Ammon's horn (tissue), 1 donor: ENCODE measurements around the gene STARD5.

Experiments
- DNase-seq: peaks from one replicate; pipeline ENCODE4 v3.0.0-alpha.2; 2016; ENCODE audit warnings: low spot score

The STARD5 gene

DNA sequence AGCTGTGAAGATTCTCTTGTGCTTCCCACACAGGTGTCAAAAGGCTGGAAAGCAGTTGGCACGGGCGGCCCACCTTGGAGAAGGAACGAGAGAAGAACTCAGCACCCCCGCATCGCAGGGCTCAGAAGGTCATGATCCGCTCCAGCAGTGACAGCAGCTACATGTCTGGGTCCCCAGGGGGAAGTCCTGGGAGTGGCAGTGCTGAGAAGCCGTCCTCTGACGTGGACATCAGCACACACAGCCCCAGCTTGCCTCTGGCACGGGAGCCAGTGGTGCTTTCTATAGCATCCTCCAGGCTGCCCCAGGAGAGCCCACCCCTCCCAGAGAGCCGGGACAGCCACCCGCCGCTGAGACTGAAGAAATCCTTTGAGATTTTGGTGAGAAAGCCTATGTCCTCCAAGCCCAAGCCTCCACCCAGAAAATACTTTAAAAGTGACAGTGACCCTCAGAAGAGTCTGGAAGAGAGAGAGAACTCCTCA, 31.4 kb downstream of the STARD5 start:
- no peak for DNase-seq

DNA sequence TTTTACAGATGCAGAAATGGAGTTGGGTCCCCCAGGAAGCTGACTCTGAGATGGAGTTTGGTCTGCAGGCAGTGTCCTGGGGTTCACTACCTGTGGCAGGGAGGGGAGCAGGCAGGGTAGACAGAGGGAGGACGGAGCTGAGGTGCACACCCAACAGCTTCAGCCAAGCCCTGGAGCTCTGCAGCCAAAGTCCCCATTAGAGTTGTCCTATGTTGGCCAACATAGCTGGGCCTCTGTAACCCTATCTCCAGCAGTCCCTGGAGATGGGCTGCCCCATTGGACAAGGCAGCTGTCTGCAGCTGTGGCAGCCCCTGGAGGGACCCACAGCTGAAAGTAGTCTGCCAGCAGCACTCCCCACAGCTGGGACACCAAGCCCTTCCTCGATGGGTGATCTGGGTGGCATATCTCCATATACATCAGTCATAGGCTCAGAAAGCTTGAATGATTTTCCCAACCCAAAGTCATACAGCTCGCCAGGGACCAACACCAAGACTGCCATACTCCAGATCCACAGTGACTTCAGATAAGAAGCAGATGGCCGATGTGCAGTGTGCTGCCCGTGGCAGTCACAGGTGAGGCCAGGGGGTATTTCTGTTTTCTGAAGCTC, 31.9 kb downstream of the STARD5 start:
- DNase-seq = no peak

DNA sequence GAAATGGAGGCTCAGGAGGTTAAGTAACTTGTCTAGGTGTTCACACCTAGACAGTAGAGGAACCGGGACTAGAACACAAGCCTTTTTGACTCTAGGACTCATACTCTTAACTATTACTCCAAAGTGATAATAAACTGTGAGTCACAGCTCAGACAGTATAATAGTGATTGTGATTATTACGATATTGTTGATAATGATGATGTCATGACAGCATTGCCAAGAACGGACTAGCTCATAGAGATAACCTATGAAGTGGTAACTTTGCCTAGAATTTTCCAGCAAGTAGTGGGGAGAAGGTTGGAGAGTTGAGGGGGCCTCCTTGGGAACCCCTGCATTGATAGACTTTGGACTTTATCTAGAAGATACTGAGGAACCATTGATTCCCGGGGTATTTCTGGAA, 34.0 kb downstream of the STARD5 start:
- DNase-seq = no peak

DNA sequence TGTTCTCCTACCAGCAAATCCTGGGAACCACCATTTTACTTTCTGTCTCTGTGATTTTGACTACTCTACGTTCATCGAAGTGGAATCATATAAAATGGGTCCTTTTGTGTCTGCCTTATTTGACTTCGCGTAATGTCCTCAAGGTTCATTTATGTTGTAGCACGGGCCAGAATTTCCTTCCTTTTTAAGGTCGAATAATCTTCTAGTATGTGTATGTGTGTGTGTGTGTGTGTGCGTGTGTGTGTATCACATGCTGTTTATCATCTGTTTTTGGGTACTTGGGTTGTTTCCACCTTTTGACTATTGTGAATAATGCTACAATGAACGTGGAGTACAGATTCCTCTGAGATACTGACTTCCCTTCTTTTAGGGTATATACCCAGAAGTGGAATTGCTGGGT, 35.3 kb downstream of the STARD5 start:
- DNase-seq = no peak

DNA sequence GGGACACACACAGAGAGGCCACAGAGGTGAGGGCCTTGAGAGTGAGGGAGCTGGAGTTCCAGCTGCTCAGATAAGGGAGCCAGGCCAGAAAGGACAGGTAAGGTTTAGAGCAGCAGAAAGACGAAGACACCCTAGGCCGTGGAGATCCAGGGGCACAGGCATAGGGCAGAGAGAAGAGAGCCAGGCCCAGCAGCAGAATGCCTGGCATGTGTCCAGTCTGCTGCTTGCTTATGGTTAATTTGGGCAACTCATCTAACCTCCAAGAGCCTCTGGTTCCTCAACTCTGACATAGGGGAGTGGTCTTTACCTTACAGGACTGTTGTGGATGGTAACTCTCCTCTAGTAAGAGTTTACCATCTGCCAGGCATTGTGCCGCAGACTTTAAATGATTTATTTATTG, 35.9 kb downstream of the STARD5 start:
- no peak for DNase-seq

DNA sequence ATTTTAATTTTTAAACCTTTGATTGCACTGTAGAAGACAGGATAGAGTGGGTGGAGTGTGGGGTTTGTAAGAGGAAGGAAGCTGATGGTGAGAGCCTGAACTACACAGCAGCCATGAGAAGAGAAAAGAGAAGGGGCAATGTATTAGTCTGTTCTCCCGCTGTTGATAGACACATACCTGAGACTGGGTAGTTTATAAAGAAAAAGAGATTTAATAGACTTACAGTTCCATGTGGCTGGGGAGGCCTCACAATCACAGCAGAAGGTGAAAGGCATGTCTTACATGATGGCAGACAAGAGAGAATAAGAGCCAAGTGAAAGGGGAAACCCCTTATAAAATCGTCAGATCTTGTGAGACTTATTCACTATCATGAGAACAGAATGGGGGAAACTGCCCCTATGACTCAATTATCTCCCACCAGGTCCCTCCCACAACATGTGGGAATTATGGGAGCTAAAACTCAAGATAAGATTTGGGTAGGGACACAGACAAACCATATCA, 37.3 kb downstream of the STARD5 start:
- no peak for DNase-seq

DNA sequence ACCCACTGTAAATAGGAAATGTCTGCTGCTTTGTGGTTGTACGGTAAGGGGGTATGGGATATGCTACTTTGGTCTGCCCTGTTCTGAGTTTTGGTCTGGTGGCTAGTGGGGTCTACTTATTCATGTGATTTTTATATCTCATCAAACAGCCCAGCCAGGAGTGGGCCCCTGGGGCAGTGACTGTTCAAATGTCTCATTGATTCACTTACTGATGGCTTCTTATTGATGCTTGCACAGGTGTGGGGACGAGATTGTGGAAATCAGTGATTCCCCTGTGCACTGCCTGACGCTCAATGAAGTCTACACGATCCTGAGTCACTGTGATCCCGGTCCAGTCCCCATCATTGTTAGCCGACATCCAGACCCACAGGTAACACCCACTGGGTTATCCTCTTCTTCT, 38.5 kb downstream of the STARD5 start:
- DNase-seq = no peak

DNA sequence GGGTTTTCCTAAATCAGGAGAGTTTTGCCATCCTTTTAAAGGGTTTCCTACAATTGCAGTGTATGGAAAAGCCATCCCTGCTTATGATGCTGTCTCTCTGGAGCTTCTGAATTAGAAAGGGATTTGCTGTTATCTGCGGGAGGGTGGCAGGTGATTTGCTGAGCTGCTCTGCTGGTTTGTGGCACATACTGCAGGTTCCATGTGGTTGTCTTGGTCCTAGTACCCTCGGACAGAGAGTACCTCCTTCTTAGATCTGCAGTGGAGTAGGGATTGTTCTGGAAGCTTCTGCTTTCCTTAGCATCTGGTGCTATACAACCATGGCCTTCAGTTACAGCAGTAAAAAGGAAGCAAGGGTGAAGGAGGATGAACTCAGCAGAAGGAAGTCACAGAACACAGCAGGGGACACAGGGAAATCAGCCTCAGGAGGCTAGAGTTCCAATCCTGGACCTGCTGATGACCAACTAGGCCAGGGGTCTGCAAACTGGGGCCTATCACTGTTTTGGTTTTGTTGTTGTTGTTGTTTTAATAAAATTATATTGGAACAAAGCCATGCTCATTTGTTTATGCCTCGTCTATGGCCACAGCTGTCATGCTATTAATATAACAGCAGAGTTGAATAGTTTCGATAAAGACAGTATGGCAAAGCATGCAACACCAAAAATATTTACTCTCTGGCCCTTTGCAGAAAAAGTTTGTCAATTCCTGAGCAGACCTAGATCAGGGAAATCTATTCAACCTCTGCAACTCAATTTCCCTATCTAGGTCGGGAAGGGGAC, 39.5 kb downstream of the STARD5 start:
- DNase-seq = peak; percentile 54

DNA sequence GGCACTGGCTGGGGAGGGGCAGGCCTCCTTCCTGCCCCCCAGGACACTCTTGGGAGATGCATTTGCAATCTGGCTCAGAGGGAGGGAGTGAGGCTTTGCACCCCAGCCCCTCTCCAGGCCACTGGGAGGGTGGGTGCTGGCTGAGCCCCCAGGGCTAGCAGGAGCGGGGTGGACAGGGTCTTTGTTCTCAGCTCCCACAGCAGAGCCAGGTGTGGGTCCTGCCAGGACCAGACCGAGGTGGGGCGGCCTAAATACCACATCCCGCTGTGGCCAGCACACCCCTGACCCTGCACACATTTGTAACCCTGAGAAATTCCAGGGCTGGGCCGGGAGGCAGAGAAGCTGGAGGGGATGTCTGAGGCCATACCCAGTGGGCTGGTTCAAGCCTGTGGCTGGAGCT, 41.0 kb downstream of the STARD5 start:
- DNase-seq = no peak

DNA sequence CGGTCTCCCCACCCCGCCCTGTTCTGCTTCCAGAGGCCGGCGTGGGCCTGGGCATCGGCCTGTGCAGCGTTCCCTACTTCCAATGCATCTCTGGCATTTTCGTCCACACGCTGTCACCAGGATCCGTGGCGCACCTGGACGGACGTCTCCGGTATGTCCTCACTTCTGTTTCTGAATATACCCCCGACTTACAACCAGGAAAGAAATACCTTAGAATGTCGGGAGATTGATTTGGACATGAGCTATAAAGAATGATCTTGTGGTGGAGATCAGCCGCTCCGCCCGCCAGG, 41.4 kb downstream of the STARD5 start:
- DNase-seq = no peak

DNA sequence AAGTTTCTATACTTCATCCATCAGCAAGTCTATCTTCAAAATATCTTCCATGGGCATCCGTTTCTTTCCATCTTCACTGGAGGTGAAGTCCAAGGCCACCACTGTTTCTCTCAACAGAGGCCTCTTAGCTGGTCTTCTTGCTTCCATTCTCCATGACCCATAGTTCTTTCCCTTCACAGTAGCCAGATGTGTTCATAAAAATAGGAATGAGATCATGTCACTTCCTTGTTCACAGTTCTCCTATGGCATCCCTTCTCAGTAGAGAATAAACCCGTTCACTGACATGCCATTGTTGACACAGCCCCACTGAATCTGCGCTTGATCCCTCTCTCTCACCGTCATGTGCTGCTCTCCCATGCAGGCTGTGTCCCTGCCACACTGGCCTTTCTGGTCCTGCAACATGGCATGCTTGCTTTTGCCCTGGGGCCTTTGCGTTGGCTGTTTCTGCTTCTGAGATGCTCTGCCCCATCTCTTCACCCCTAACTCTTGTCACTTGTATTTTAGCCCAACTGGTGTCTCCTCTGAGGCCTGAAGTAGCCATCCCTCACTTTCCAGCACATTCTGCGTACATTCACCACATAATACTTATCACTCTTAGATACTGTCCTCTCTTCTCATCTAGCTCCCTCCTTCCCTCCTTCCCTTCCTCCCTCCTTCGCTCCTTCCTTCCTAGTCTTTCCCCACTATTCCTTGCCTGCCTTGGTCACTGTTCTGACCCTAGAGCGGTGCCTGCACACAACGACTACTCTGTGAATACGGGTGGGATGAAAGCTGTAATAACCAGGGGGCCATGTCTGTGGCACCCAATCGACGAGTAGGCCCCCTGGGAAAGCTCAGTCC, 42.0 kb downstream of the STARD5 start:
- no peak for DNase-seq

DNA sequence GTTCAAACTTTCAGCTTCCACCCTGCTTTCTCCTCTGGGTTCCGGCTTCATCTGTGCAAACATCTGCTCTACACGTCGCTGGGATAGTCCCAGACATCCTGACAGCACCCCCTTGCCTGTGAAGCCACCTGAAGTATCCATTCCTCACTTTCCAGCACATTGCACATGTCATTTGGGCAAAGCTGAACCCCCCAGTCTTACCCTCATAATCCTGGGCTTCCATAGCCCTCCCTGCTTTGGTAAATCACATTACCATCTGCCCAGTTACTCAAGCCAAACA, 42.5 kb downstream of the STARD5 start:
- no peak for DNase-seq

DNA sequence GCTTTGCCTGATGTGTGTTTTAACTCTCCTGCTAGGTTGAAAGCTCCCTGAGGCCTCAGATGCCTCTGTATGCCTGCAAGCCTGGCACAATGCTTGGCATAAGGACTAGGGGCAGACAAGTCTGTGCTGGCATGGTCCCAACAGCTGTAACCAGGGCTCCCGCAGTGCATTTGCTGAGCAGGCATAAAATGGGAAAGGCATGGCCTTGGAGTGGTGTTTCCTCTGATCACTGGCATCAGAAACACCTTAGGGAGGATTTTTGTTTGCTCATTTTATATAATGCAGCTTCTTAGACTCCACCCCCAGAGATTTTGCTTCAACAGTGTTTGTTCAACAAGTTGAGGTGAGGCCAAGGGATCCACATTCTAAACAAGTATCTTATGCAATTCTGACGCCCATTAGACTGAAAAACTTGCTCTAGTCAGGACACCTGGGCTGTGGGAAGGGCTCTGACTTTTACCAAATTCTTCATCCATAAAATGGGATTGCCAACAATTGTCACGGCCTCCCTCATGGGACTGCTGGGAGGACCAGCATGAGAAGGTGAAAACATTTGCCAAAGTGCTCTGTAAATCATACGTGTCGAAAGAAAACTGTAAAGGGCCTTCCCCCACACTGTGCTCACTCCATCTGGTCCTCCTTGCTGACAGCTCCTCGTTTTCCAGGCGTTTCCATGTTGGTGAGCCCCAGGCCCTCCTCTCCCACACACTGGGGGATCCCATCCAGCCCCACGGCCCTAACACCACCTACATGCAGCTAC, 43.1 kb downstream of the STARD5 start:
- DNase-seq = no peak

DNA sequence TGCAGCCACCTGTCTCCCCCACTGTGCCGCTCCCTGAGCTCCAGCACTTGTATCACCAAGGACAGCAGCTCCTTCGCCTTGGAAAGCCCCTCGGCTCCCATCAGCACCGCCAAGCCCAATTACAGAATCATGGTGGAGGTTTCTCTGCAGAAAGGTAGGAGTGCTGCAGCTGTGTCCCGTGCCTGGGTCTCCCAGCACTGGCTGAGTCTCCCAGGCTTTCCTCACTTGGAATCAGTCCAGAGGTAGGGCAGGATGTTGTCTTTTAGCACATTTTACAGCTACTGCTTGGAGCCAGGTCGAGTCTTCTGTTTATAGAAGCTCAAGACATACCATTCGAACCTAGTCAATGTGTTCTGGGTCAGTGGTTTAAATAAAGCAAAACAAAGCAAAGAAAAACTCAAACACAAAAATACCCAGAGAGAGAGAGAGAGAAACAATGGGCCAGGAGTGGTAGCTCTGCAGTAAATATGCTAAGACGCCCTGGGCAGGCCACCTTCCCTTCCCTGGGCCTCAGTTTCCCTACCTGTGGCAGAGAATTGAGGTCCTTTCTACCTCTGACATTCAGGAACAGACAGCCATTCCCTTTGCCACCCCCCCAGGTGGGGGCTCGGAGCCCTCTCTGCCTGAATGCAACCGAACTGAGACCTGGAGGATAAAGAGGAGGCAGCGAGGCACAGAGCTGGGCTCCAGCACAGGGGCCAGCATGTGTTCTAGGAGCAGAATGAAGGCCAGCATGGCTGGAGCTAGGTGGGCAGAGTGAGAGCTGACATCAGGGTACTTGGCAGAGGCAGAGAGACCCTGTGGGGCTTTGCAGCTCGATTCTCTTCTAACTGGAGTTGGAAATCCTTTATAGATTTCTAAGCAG, 44.1 kb downstream of the STARD5 start:
- DNase-seq = no peak

DNA sequence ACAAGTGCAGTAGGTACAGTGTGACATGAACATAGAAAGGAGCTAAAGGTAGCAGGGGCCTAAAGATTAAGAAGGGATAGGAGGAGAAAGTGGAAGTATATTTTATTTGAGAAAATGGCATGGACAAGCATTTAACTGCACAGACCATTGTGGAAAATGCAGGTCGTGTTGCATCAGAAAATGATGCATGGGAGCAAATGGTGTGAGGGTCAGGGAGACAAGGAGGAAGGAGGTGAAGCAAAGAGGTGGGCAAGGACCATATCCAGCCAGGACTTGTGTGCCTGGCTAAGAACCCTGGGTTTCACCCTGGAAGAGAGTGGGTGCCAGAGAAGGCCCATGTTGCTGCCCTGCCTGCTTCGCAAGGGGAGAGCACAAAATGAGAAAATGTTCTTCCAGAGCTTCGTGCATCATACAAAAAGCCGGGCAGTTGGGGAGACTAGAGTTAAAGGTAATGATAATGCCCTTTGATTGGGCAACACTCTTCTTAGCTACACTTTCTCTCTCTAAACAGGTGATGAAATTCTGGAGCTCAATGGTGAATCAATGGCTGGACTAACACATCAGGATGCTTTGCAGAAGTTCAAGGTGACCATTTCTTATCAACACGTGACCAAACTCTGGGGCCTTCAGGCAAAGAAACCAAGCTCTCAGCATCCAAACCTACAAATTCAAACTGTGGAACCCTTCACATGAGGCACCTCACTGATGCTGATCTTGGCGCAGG, 45.5 kb downstream of the STARD5 start:
- no peak for DNase-seq

DNA sequence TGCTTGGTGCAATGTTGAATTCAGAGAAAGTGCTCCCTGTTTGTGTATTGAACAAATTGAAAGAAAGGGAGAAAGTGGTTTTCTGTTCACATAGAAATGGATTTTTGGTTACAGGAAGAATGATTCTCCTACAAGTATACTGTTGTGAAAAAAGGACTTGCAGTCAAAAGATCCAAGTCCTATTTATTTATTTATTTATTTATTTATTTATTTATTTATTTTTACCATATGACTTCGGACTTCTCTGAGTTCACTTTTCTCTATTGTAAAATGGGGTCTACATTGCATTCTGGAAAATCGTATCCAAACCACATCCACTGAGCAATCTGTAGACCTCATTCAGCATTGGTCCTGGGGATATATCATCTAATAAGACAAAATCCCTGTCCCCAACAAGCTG, 46.1 kb downstream of the STARD5 start:
- DNase-seq = no peak

DNA sequence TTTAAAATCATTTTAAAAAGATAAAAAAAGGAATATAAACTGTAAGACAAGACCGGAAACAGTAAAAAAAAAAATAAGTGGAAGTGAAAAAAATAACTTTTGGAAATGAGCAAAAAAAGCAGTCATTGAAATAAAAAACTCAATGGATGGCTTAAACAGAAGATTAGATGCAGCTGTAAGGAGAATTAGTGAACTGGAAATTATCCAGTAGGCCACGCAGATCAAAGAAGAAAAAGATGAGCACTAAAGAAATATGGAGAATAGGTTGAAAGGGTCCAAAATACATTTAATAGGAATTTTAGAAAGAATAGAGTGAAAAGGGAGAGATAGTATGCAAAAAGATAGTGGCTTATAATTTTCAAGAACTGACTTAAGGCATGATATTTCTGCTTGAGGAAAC, 47.0 kb downstream of the STARD5 start:
- no peak for DNase-seq

DNA sequence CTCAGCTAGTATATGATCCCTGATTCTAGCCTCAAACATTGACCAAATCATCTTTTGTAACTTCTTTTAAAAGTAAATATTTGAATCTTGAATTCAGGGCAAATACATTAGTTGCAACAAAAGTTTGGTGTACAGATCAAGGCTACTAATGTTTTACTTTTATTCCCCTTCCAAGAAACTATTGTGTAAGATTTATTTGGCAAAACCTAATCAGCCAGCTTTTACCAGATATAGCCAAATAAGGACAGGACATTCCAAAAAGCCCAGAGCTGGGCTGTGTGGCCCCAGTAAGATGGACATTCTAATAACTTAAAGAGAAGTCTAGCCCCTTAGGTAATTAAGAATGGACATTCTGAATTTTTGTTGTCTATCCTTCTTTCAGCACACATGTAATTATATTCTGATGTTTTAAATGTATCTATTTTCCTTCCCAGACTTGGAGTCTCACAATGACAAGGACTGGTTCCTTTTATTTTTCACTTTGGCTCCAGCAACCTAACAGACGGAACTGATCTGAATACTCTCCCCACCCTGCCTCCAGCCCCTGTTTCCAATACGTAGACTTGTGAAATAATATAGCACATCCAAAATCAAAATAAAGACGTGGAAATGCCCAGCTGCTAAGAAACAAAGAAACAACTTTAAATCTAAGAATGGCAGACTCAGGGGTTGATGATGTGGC, 48.1 kb downstream of the STARD5 start:
- no peak for DNase-seq

DNA sequence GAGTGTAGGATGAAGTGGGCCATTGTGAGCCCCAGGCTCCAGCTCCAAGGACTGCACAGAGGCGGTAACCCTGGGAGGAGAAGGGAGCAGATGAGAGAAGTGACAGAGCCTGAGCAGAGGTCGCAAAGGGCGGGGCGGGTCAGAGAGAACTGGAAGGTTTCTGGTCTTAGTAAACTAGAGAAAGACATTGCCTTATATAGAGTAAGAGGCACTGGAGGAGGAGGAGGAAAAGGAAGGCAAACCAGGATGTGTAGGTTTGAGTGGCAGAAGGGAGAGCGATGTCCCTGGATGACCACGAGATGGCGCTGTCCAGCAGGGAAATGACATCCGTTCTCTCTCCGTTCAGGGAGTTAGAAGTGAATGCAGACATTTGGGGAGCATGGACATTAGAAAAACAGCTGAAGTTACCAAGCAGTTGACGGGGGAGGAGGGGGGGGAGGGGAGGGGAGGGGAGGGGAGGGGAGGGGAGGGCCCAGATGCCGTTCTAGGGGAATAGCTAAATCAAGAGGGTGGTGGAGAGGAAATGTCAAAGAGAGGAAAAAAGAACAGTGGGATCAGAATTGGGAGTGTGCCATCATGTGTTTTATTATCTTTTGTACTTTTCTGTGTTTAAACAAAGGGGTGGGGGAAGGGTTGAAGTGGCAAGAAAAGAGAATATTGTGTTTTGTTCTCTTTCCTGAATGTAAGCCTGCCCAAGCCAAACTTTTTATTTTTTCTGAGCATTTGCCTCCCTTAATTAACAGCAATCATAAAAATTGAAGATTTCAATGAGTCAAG, 48.8 kb downstream of the STARD5 start:
- peak; percentile 95 for DNase-seq
